Kidney epithelial cell (primary cell): ENCODE results near the gene BANP. TPM values are rescaled to one million over a fixed set of nuclear protein-coding genes. Genes with fewer than 3 reads are reported as not detected.

Experiments used
- DNase-seq: peaks from one replicate; pipeline ENCODE4 v3.0.0-alpha.2; 2010; ENCODE audit warnings: low read depth
- H3K27me3 ChIP-seq: 2 replicates; pipeline ENCODE4 v1.6.0; 2011; ENCODE audit warnings: low read length; ENCODE audit not compliant: control insufficient read depth, insufficient read depth
- H3K36me3 ChIP-seq: 2 replicates; pipeline ENCODE4 v1.5.1; 2011; ENCODE audit warnings: low read length; ENCODE audit not compliant: control insufficient read depth, insufficient read depth
- H3K4me3 ChIP-seq: 2 replicates; pipeline ENCODE4 v1.5.1; 2011; ENCODE audit warnings: low read depth, mild to moderate bottlenecking, control low read depth, low read length
- CTCF ChIP-seq: IDR thresholded peaks from 2 replicates; pipeline ENCODE4 v1.5.1; 2011; ENCODE audit warnings: mild to moderate bottlenecking, moderate library complexity, low read length, control low read depth, inconsistent platforms; ENCODE audit not compliant: insufficient read depth, poor library complexity, severe bottlenecking
- total RNA-seq: library from RNA; depleted of rRNA; stranded (reverse); fragments of >200 nt; gene quantifications from 2 replicates; pipeline ENCODE4 v1.2.3, GENCODE V29; 2015

BANP gene
- total RNA-seq, 1 donor from 2014 or later, result 25.9 TPM

- Histone ChIP-seq H3K4me3 (no peak overlapping the region), H3K27me3 (no peaks in the 10 kb centered on the region), H3K36me3 (no peaks in the 10 kb centered on the region)
- no peak for DNase-seq
- TF ChIP-seq CTCF, result no peak
These were observed 7.4 kb downstream of the BANP start for GRCh38 chr16:87958632-87959031.

- Histone ChIP-seq H3K36me3 (no peaks in the 10 kb centered on the region), H3K4me3 (no peak overlapping the region), H3K27me3 (no peaks in the 10 kb centered on the region)
- TF ChIP-seq CTCF, result no peak
- DNase-seq, result no peak
These were observed 8.3 kb downstream of the BANP start for GRCh38 chr16:87959391-87959990.

GRCh38 chr16:87960296-87960695 lies 9.1 kb downstream of the BANP start:
- H3K27me3 ChIP-seq, result no peaks in the 10 kb centered on the region
- no peaks in the 10 kb centered on the region for H3K36me3 ChIP-seq
- H3K4me3 ChIP-seq, result no peak overlapping the region
- no peak for TF ChIP-seq CTCF
- no peak for DNase-seq

GRCh38 chr16:87960852-87961251 lies 9.6 kb downstream of the BANP start:
- no peaks in the 10 kb centered on the region for H3K27me3 ChIP-seq
- H3K4me3 ChIP-seq, result no peak overlapping the region
- DNase-seq, result no peak
- no peaks in the 10 kb centered on the region for H3K36me3 ChIP-seq
- TF ChIP-seq CTCF, result no peak

GRCh38 chr16:87961623-87962022 lies 10.4 kb downstream of the BANP start:
- TF ChIP-seq CTCF, result no peak
- no peaks in the 10 kb centered on the region for H3K36me3 ChIP-seq
- no peaks in the 10 kb centered on the region for H3K27me3 ChIP-seq
- no peak for DNase-seq
- H3K4me3 ChIP-seq, result no peak overlapping the region

- TF ChIP-seq CTCF, result no peak
- no peak overlapping the region for H3K4me3 ChIP-seq
- peak; percentile 34 for DNase-seq
These were observed 12.2 kb downstream of the BANP start for GRCh38 chr16:87963400-87963799.

More at GRCh38 chr16:87963400-87963799, 12.2 kb downstream of the BANP start:
- Histone ChIP-seq H3K36me3 (no peaks in the 10 kb centered on the region), H3K27me3 (no peaks in the 10 kb centered on the region)
